H1 (cell line): ENCODE results near the gene CDV3. TPM values are rescaled to one million over a fixed set of nuclear protein-coding genes. Genes with fewer than 3 reads are reported as not detected.

Experiments used
- CBX8 ChIP-seq: fragments of 300-800, 300-1000 bp; sonication (generic); IDR thresholded peaks from 2 replicates; pipeline ENCODE4 v1.7.1; 2016; ENCODE audit warnings: low read depth, low read length, borderline replicate concordance
- RAD21 ChIP-seq, 2 experiments: IDR thresholded peaks in 1 of 2; conservative IDR thresholded peaks in 1 of 2; 2 replicates each; pipeline ENCODE4 v1.6.1; 2011; ENCODE audit warnings: low read depth in 2 of 2, low read length in 2 of 2, improper control_type of control experiment in 1 of 2, inconsistent platforms in 1 of 2, mild to moderate bottlenecking in 1 of 2, moderate library complexity in 1 of 2
- RXRA ChIP-seq: IDR thresholded peaks from 2 replicates; pipeline ENCODE4 v1.6.1; 2011; ENCODE audit warnings: low read depth, mild to moderate bottlenecking, low read length, moderate library complexity; ENCODE audit not compliant: insufficient read depth
- ZNF274 ChIP-seq: IDR thresholded peaks from 2 replicates; pipeline ENCODE4 v1.7.0; 2012; ENCODE audit warnings: low read length, borderline replicate concordance; ENCODE audit errors: extremely low read depth
- polyA plus RNA-seq, 7 experiments: library from polyadenylated mRNA; depleted of rRNA in 3 of 7; stranded (reverse) in 5 of 7; unstranded in 2 of 7; fragments of >200 nt in 5 of 7; fragments of 200-250 nt in 2 of 7; gene quantifications; 1 replicate in 5 of 7; 2 replicates in 1 of 7; 4 replicates in 1 of 7; pipeline versions ENCODE4 v1.2.1 to v1.2.3, GENCODE V29; 2011 to 2013; ENCODE audit warnings: missing spikeins in 2 of 7, mixed read lengths in 2 of 7
- total RNA-seq: library from RNA; stranded (reverse); fragmentation: NEBNext Ultra II Directional; extraction: Animal tissue kit (Norgen Biotek cat#: 25700); gene quantifications from 2 replicates; pipeline ENCODE4 v1.2.1, GENCODE V29; 2021

CDV3 gene
- total and polyA plus RNA-seq, 2 of the 8 experiments (the other 6 are each of a cell fraction or from before 2014, with no cell fraction given), result 29.4 to 163 TPM

DNA sequence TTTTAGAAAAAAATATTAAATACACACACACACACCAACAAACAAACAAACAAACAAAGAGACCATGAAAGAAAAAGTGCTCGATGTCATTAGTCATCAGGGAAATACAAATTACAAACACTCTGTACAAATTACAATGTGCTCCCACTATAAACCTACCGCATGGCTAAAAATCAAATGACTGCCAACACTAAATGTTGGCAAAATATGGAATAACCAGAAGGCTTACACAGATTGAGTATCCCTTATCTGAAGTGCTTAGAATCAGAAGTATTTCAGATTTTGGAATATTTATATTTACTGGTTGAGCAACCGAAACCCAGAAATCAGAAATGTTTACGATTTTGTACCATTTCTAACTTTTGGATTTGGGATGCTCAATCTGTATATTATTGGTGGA, 33.4 kb downstream of the CDV3 start (continued):
- TF ChIP-seq ZNF274 (no peak), RAD21 (IDR thresholded peaks at IDR 0.05 in 1 of 2, conservative IDR thresholded peaks at IDR 0.05 in 1 of 2; ENCODE audit: low read depth in 2 of 2, low read length in 2 of 2) (no peak), CBX8 (no peak), RXRA (no peak)
